SW480 (cell line): Measurements from ENCODE around the gene NME7.

Source experiments
- DNase-seq: peaks from one replicate; pipeline ENCODE4 v3.0.0-alpha.2; 2016; ENCODE audit warnings: low spot score

NME7 gene

DNA sequence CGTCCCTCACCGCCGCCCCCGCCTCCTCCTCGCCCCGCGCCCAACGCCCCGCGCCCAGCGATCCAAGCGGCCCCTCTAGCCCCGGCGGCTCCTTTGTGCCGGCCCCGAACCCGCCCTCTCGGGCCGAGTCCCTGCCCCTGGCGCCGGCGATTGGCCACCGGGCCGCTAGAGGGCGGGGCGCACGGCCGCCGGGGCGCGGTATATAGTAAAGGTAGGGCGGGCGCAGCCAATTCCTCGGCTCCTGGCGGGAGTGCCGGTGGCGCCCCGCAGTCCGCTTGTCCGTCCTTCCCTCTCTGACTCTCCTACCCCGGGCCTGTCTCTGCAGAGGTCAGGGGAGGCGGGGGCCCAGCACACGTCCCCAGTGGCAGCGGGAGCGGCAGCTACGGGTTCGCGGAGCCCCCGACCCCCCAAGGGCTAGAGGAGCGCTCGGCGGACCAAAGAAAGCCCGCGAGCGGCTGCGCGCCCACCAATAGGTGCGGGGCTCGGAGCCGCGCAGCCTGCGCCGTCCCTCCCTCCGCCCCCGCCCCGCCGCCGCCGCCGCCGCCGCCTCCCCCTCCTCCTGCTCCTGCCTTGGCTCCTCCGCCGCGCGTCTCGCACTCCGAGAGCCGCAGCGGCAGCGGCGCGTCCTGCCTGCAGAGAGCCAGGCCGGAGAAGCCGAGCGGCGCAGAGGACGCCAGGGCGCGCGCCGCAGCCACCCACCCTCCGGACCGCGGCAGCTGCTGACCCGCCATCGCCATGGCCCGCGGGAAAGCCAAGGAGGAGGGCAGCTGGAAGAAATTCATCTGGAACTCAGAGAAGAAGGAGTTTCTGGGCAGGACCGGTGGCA lies 261.3 kb downstream of the NME7 start, which contains the start of gene ATP1B1:
ATP1B1 (plus strand) TSS at position 596 of the 826 bp plus-strand sequence; CDS start at position 736, 140 bp downstream.
- DNase-seq, result peak; percentile 87

DNA sequence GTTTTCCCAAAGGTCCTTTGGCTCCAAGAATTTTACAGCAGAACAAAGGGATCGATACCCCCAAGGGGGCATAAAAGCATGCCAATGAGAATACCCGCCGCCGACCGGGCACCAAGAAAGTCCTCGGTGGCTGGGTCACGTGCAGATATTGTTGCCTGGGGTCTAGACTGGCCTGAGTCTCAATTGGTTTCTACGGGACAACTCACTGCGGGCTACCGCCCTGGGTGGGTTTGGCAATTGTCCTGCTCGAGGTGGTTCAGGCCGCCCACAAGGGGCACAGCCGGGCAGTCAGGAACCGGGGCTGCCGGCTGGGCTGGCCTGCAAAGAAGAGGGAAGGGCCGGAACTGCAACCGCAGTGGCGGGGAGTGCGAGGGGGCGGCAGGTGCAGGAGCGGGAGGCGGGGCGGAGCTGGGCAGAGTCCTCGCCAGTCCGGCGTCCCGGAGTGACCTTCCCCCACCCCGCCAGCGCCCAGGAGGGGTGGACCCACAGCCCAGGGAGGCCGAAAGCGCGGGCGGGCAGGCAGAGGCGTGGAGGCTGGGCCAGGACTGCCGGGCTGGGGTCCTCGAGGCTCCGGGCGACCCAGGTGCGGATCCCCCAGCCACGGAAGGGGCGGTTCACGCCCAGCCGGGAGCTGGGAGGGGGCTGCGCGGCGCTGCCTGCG lies 262.0 kb downstream of the NME7 start:
- DNase-seq, result peak; percentile 91

DNA sequence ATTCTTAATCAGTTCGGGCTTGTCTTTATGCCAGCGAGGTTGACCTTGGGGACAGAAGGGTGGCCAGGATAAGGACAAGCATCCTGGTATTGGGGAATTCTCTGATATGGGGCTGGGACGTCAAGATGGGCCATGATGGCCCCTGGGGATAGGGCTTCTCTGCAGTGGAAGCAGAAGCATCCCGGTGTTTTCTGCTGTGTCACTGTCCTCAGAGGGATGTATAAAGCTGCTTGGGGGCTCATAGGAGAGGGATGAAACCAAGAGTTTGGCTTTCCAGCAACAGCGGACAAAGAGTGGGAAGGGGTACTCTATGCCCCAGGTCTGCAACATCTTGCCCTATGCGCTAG lies 262.5 kb downstream of the NME7 start:
- no peak for DNase-seq

DNA sequence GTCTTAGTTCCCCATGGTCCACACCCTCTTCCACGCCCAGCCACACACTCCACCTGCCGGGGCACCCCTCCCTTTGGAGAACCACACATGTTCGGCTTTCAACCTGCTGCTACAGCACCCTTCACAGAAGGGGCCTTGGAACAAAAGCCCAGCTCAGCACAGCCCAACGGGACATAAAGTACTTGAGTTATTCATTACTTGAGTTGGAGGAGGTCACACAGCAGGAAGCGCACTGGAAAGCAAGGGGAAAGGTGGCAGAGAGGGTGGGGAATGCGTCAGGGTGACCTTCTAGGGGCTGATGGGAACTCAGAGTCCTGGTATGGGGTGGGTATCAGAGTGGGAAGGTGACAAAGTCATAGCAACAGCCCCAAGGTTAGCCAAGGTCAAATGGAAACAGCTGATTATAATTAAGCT lies 264.1 kb downstream of the NME7 start:
- peak; percentile 18 for DNase-seq

DNA sequence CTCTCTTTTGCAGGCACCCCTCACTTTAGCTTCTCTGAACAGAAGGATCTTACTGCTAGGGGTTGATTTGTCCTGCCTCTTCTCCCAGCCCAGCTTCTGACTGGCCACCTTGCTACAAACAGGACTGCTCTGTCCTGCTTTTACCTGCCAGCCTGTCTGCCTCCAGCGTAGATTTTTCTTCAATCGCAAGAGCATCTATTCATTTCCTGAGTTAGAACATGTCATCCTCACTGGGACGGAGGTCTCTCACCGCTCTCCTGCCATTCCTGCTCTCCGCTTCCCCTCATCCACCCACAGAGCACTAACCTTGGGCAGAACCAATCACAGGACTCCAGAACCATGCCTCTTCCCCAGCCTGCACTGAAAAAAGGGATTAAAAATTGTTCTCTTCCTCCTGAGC lies 264.6 kb downstream of the NME7 start:
- no peak for DNase-seq

DNA sequence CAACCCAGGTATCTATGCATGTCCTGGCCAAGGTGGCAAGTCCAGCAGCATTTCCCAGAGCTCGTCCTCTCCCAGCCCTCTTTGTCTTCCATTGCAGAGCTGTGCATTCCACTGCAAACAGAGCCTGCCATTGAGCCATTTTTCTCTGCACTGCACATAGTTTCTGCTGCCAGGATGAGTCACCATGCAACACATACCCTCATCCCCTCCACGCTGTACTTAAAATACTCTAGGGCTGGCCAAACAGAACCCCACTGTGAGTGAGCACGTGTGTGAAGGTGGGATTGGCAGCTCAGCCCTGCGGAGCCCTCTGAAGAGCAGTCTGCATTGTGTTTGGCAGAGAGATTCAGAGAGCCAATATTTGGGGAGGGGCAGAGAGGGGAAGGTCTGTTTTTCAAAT lies 265.0 kb downstream of the NME7 start:
- peak; percentile 74 for DNase-seq

DNA sequence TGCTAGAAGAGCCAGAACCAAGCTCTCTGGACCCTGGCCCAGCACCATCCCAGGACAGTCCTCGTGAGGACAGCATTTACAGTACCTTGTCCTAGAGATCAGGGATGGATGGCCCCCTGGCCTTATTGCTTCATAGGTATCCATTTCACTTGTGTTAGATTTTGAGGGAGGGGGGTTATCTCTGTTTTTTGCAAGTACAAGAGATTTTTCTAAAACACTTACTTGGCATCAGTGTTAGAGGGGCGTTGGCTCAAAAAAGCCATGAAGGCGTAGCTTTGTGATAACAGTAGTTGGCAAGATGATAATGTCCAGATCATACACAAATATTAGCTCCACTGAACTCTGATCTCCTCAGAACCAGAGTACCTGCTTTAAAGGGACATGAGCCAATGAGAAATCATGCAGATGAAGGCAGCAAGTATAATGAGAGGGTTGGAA lies 266.9 kb downstream of the NME7 start:
- no peak for DNase-seq

DNA sequence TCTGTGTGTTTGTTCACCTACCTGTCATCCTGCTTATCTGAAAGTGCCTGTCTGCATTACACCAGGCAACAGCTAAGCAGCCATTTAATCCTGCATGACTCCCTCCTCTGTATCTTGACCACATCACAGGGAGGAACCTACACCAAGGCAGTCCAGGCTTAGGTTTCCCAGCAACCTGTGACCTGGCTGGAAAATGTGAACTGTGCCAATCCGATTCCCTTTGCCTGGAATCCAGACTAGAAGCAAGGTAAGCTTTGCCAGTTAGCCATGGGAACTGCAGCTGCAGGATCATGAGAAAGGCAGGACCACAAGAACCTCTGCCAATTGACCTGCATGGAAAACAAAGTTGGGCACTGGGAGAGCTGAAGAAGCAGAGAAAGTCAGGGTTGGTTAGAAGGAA lies 267.4 kb downstream of the NME7 start:
- peak; percentile 53 for DNase-seq

DNA sequence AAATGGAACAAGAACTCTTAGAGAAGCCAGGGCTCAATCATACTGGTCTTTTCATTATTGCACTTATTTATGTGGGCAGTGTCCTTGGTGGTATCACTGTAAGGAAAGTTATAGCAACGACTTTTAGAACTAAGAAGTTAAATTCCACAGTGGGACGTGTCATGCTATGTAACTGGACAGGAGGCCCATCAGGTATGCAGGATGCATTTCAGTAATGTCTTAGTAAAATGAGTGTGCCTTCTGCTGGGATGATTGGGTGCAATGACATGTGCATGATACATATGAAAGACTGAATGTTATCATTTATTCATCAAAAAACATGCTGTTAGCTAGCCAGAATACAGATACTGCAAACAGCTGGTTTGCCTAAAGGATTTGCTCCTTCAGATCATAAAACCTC lies 268.0 kb downstream of the NME7 start:
- DNase-seq, result no peak

DNA sequence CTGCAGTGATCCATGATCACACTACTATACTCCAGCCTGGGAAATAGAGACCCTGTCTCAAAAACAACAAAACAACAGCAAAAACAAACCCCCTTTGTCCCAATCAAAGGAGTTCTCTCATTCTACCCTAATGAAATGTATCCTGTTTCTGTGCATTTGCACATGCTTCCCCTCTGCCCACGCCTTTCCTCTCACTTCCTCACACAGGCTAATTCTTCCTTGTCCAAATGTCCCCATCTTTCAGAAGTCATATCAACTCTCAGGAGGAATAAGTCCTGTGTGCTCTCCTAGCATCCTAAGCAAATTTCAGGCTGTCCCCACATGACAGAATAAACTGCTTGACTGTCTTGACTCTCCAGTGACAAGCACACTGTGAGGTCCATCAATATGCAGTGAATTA lies 269.2 kb downstream of the NME7 start:
- no peak for DNase-seq

DNA sequence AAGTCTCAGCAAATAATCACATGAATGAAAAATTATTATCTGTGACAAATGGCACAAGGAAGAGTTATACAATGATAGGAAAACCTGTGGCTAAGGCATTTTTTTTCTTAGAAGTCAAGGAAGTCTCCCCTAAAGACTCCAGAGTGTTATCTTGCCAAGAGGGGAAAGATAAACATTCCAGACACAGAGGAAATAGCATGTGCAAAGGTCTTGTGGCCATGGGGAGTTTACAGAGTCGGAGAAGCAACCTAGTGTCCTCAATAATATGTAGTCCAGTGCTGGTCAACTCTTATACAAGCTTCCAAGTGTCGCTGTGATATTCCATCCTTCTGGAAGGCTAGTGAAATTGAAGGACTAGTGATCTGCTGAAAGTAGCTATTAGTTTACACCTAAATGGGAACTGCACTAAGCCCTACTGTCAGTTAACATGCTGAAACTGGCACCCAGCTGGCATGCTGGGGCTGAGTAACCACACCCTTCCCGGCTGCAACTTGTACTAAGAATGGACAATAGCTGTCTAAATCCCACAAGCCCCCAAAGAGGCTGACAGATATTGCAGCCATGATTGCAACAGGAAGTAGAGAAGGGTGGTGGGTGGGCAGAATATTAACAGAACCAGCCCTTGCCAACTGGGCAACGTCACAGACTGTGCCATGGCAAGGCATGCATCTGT lies 272.6 kb downstream of the NME7 start:
- DNase-seq, result no peak

DNA sequence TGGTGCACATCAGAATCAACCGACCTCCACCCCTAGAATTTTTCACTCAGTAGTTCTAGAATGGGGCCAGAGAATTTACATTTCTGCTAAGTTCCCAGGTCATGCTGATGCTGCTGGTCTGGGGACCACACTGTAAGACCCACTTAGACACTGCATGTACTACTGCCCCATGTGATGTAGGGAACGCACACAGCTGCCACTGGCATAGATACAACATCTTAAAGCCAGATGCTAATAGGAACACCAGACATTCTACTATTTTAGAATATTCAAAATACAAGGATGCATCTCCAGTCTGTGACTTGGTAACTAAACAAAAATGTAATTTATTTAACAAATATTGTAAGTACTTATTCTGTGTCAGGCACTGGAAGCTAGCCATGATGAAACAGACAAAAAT lies 275.2 kb downstream of the NME7 start:
- no peak for DNase-seq

DNA sequence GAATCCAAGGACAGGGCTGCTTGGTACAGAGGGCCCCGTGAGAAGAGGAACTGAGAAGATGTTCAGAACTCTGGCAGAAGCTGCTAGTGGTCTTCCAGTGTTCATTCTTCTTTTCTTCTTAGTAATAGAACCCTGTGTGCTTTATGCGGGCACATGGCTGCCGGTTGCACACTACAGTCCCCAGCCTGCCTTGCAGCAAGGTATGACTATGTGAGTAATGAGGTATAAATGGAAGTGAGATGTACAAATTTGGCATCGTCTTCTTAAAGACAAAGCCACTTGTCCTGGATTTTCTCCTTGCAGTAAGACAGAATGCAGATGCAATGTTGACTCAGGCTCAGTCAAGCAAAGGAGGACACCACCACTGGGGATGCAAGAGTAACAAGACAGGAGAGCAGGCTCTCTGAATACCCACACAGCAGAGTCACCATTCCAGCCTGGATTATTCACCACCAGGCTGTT lies 276.1 kb downstream of the NME7 start:
- no peak for DNase-seq

DNA sequence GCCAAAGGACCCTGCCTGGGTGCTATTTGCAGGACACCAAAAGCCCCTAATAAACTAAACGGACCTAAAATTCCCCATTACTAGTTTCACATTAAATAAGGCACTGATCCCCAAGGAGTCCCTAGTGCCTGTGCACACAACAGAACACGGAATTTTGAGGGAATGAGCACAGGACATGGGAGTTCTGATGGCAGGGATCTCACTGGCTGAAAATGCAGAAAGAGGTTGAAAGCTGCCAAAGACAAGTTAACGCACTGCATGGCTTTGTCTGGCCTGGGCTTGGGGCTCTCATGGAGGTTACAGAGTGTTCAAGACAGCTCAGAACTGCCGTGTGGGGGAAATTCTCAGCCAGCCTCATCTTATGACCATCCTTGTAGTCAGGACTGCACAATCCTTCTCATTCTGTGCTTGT lies 276.7 kb downstream of the NME7 start:
- no peak for DNase-seq

DNA sequence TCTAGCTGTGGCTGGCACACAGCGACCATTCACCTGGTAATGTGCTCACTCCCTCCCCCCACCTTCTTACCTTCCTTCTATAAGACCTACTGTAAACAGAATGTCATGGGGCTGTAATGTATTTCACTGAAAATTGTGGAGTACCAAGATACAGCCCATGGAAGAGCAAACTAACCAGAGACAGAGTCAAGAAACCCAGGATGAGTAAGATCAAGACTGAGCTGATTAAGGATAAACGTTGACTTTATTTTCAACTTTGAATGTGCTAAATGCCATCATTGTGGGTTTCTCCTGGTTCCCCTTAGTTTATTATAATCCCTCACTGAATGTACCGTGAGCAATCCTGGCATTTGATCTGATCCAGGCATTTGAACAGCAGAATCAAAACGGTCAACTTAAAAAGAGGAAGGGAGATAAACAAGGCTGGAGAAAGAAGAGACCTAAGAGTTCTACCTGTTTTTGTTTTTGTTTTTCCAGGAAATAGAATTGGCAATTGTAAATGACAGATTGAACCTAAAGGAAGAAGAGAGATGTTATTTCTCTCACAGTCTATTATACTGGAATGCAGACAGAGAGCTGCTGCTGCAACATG lies 277.2 kb downstream of the NME7 start:
- no peak for DNase-seq

DNA sequence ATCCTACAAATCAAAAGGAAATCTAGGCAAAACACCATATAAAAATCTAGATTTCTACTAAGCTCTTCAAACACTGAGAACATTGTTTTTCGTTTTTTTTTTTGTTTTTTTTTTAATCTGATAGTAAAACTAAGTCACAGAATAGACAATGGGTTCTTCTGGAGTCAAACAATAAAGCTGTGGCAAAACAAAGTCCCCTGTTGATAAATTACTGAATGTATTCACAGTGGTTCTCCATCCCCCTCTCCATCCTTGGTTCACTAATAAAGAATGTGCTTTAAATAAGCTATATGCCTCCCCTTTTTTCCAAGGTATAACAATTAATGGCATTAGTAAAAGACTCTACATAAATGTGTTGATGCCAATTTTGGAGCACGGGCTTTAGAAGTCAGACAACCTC lies 277.8 kb downstream of the NME7 start:
- no peak for DNase-seq

DNA sequence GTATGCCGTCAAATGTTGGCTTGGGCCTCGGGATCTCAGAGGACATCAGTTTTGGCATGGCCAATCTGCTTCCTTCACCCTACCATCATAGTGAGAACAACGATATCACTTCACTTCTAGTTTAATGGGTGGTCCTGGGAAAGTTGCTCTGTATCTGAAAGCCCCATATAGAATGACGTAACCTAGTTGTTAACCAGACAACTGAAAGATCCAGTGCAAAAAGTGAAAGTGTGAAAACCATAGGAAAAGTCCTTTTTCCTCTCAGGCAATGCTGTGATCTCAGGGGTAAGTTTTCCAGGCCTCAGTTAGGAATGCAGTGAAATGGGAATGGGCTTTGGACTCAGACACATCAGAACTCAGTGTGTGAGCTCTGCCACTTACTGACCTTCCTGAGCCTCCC lies 279.7 kb downstream of the NME7 start:
- no peak for DNase-seq

DNA sequence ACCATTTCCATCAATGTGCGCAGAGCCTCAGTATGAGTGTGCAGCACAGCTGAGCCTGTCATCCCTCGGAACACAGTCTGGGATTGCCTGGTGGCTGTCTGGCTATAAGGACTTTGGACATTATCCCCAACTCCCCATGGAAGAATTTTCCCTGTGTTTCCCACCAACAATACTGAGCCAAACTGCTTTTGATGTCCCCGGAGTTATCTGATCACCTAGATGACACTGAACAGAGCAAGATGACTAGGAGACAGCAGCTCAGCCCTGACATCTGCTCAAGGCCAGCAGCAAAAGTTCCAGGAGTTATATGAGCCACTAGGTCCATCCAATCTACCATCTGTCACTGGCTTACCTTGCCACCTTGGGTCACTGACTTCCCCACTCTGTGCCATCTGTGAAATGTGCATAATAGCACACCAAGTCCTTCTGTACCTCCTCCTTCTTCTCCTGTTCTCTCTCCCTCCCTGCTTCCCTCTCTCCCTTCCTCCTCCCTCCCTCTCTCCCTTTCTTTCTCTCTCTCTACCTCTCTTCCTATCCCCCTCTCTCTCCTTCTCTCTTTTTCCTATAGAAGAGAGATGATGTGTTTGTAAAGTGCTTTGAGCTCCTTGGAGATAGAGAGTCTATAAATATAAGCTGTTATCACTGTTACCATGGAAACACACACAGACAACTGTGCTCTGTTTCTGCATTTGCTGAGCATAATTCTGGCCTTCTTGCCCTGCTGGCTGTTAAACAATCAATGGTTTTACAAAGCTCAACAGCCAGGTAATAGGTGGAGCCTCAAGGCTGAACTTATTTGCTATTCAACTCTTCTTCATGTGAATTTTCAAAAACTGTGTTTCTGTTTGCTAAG lies 280.8 kb downstream of the NME7 start:
- DNase-seq, result no peak

DNA sequence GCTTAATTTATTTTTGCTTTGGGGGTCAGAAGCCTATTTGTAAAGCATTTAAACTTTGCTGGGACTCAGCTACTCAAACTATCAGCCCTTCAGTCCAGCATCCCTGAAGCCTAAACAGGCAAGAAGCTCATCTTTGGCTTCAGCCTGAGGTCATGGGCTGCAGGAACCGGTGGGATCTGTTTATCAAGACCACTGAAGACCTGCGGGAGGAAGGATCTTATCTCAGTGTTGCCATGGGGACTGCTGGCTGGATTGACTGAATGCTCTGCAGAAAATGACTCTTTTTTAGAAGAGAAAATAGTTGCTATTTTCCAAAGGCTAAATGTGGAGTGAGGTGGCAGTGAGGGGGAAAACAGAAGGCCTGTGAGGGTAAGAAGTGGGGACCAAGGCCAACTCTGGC lies 281.7 kb downstream of the NME7 start:
- DNase-seq, result no peak
